Chondrocyte (in vitro differentiated cells): ENCODE results near the gene RNF144A. TPM values are rescaled to one million over a fixed set of nuclear protein-coding genes. Genes with fewer than 3 reads are reported as not detected.

Experiments used
- DNase-seq: peaks from one replicate; pipeline ENCODE4 v3.0.0; 2021; ENCODE audit warnings: mixed read lengths, low spot score
- H3K27ac Mint-ChIP-seq: one replicate; pipeline ENCODE4 v1.8.0; 2021; ENCODE audit warnings: mild to moderate bottlenecking, moderate library complexity, mixed read lengths; ENCODE audit not compliant: unreplicated experiment
- H3K27me3 Mint-ChIP-seq: 2 replicates; pipeline ENCODE4 v1.8.0; 2021; ENCODE audit warnings: low read depth, mixed read lengths
- H3K36me3 Mint-ChIP-seq: 2 replicates; pipeline ENCODE4 v1.8.0; 2021; ENCODE audit warnings: low read depth, mixed read lengths
- H3K4me1 Mint-ChIP-seq: 2 replicates; pipeline ENCODE4 v1.8.0; 2021; ENCODE audit warnings: low read depth, mild to moderate bottlenecking, mixed read lengths
- H3K4me3 Mint-ChIP-seq: one replicate; pipeline ENCODE4 v1.8.0; 2021; ENCODE audit warnings: mild to moderate bottlenecking, moderate library complexity, mixed read lengths; ENCODE audit not compliant: unreplicated experiment
- H3K9me3 Mint-ChIP-seq: 2 replicates; pipeline ENCODE4 v1.8.0; 2021; ENCODE audit warnings: low read depth, mixed read lengths
- CTCF ChIP-seq: fragments of 200-600 bp; sonication (generic); IDR thresholded peaks from 2 replicates; pipeline ENCODE4 v1.5.0; 2021; ENCODE audit warnings: antibody characterized with exemption, mild to moderate bottlenecking, moderate library complexity
- total RNA-seq: library from RNA; stranded (reverse); gene quantifications from 3 replicates; pipeline ENCODE4 v1.2.1, GENCODE V29; 2021

RNF144A gene
- total RNA-seq, 1 donor from 2014 or later = 10.9 TPM

- Mint-ChIP-seq H3K9me3 (no peaks in the 10 kb centered on the region), H3K27ac (no peak overlapping the region), H3K4me1 (peaks cover 9% of the 10 kb centered on the region), H3K4me3 (no peak overlapping the region), H3K27me3 (peaks cover 2% of the 10 kb centered on the region), H3K36me3 (peaks cover 2% of the 10 kb centered on the region)
- TF ChIP-seq CTCF = peak; percentile 88
- no peak for DNase-seq
Measured at GRCh38 chr2:7044253-7045250, 127.3 kb downstream of the RNF144A start.

GRCh38 chr2:7045601-7046590, 128.7 kb downstream of the RNF144A start:
- no peak for TF ChIP-seq CTCF
- no peak overlapping the region for H3K4me3 Mint-ChIP-seq
- H3K36me3 Mint-ChIP-seq = peaks cover 3% of the 10 kb centered on the region
- H3K27me3 Mint-ChIP-seq = peaks cover 2% of the 10 kb centered on the region
- H3K4me1 Mint-ChIP-seq = peaks cover 14% of the 10 kb centered on the region
- H3K27ac Mint-ChIP-seq = no peak overlapping the region
- DNase-seq = no peak
- H3K9me3 Mint-ChIP-seq = no peaks in the 10 kb centered on the region

- peaks cover 4% of the 10 kb centered on the region for H3K27me3 Mint-ChIP-seq
- peaks cover 15% of the 10 kb centered on the region for H3K4me1 Mint-ChIP-seq
- no peak for TF ChIP-seq CTCF
Measured at GRCh38 chr2:7047661-7048060, 130.4 kb downstream of the RNF144A start.

GRCh38 chr2:7048762-7049294, 131.6 kb downstream of the RNF144A start:
- H3K4me3 Mint-ChIP-seq = no peak overlapping the region
- H3K27me3 Mint-ChIP-seq = peaks cover 6% of the 10 kb centered on the region
- no peak for TF ChIP-seq CTCF
- no peaks in the 10 kb centered on the region for H3K9me3 Mint-ChIP-seq
- no peak for DNase-seq
- H3K36me3 Mint-ChIP-seq = peaks cover 4% of the 10 kb centered on the region
- H3K4me1 Mint-ChIP-seq = peaks cover 12% of the 10 kb centered on the region
- H3K27ac Mint-ChIP-seq = no peak overlapping the region

More at GRCh38 chr2:7047661-7048060, 130.4 kb downstream of the RNF144A start:
- Mint-ChIP-seq H3K27ac (no peak overlapping the region), H3K4me3 (no peak overlapping the region), H3K9me3 (no peaks in the 10 kb centered on the region), H3K36me3 (peaks cover 4% of the 10 kb centered on the region)
- no peak for DNase-seq
